T-helper 2 cell (primary cell): ENCODE data around the gene PDZRN3.

Experiments used
- DNase-seq, 5 experiments: peaks; one replicate each; pipeline versions ENCODE4 v3.0.0 to v3.0.0-alpha.2; 2012 to 2022
- total RNA-seq, 2 donors: gene quantifications; one replicate each; lab custom pipeline; 2026; lab: John Stamatoyannopoulos, UW

Gene PDZRN3
- total RNA-seq = 0 to 0.27 reads per million in 2 donors

DNA sequence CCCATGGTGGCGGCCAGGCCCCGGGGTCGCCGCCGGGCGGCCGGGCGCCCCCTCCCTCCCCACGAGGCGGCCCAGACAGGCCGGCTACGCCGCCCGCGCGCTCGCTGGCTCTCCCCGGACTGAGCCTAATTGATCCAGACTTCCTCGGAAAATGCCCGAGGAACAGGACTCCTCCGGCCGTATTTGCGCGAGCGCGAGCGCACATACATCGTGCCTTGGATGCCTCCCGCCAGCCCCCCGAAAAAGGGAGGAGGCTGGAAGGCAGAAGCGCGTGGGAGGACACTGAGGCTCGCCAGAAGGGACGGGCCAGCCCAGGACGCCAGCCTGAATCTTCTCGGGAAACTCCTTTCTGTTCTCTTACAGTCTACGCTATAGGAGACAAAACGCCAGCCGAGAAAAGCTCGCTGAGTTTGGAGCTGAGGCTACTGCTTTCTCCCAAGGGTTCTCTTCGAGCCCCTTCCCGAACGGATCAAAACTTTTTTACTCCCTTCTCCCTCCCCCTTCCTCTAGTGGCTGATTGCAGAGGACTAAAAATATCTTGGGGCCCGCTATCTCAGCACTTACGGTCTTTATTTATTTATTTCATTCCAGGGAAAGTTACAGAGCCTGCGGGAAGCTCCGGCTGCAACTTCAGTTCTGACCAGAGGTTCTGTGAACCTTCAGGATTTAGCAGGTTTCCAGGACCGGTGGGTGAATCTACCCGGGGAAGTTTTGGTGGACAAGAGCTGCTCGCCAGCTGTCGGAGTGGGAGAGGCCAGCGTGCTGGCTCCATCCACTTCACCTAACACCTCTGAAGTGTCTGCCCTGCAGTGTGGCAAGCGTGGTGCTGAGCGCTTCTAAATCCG, at the start of gene PDZRN3:
Gene PDZRN3, minus strand, starts transcription at position 121 of the 845 bp plus-strand sequence.
- no peak for DNase-seq

GRCh38 chr3:73674280-73674679, 49.5 kb upstream of the PDZRN3 start:
- DNase-seq = no peak

- no peak for DNase-seq
Observed at GRCh38 chr3:73669260-73669659, 44.5 kb upstream of the PDZRN3 start.

DNA sequence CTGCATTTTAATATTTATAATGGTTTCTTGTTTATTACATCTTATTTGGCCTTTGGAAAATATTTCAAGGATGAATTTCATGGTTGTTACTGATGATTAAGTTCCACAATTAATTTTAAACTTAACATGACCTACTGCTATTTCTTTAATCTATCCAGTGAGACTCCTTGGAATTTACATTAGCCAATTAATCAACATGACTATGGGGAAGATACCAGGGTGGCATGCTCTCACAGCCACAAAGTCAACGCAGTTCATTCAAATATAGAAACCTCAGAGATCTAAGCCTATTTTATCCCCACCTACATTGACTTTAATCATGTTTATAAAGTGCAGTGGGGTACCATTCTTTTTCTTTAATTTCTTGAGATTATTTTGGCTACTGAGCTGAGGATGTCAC, 43.6 kb upstream of the PDZRN3 start:
- no peak for DNase-seq

DNA sequence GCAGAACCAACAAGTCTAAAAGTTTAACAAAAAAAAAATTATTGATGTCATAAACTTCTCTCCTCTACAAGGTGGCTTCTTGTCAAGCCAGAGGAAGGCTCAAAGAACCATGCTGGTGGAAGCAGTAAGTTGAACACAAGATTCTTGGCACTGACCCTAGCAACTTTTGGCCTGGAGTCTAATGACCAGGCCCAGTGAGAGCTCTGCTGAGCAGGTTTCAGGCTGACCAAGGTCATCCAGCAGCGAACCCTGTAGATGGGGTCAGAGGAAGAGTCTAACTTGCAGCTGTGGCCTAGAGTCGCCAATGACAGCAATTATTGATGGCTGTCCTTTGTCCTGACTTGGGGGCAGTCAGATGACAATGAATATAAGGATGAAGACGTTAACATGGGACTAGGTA, 43.1 kb upstream of the PDZRN3 start:
- no peak for DNase-seq

- DNase-seq = no peak
Observed at GRCh38 chr3:73665286-73665685, 40.5 kb upstream of the PDZRN3 start.

DNA sequence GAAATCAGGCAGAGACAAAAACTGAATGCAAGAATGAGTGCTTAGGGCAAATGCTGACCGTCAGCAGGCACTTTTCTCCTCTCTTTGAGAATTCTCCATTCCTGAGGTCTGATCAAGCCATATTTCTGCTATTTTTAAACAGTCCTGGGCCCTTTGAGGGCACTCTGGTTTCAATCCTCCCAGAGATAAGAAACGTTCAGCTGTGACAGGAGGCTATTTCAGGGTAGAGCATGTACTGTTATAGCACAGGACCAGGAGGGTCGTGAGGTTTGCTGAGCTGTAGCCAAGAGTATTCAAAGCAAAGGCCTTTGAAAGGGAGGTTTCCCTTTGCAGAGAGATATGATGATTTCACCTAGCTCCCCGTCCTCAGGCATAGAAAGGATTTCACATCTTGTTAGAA, 39.6 kb upstream of the PDZRN3 start:
- no peak for DNase-seq

DNA sequence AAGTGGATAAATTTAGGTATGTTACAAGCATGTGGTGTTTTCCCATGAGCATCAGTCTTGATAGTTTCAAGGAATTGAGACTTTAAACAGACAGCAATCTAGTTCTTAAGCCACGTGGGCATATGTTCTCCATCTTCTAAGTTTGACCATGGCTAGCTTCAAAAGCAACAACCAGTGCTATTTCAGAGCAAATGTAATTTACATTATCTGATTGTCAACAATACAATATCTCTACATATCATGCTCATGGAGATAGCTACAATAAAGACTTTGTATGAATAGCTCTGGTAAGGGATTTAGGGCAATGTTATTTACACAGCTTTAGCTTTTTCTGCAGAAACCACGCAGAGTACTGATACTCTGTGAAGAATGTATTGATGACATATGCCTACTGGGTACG, 38.8 kb upstream of the PDZRN3 start:
- no peak for DNase-seq

- no peak for DNase-seq
Observed at GRCh38 chr3:73661265-73661664, 36.5 kb upstream of the PDZRN3 start.

GRCh38 chr3:73658227-73658626, 33.5 kb upstream of the PDZRN3 start:
- no peak for DNase-seq

GRCh38 chr3:73657186-73657585, 32.4 kb upstream of the PDZRN3 start:
- DNase-seq = no peak

GRCh38 chr3:73656241-73656890, 31.6 kb upstream of the PDZRN3 start:
- no peak for DNase-seq

DNA sequence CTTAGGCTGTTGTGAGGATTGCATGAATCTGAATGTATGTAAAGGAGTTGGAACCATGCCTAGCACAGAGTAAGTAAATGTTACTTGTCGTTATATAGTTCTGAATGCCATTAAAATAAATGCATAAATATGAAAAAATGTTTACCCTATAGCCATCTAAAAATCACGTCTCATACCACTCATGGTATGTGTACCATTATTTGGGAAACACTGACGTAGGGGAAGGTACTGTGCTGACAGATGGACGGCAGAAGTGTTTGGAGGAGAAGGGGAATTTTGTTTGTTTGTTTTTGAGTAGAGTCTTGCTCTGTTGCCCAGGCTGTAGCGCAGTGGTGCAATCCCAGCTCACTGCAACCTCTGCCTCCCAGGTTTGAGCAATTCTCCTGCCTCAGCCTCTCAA, 30.5 kb upstream of the PDZRN3 start:
- no peak for DNase-seq

DNA sequence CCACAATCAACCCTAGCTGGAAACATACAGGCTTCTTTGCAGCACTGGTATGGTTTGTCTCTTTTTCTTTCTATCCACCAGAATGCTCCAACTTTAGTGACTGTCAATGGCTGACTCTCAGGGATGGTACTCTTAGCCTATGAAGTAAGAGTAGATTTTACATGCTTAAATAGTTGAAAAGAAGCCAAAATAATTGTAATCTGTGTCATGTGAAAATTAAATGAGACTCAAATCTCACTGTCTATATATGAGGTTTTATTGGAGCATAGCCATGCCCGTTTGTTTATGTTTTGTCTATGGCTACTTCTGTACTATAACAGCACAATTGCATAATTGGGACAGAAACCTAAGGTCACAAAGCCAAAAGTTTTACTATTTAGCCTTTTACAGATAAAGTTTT, 29.1 kb upstream of the PDZRN3 start:
- DNase-seq = no peak

DNA sequence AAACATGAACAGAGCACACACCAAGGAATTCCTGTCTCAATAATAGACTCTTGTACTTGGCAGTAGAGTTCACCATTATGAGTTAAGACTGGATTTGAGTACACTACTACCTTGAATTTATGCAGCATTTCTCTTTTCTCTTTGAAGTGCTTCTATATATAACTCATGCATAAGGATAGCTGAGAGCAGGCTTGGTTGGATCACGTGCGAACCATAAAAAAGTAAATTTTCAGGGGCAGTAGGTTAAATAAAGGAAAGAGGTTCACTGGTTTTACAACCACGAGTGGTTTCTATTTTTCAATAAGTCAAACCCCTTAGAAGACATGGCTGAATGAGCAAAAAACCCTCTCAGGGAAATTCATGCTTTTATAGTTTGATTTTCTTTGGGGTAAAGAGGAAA, 28.6 kb upstream of the PDZRN3 start:
- no peak for DNase-seq

- DNase-seq = no peak
Observed at GRCh38 chr3:73652896-73653295, 28.2 kb upstream of the PDZRN3 start.

DNA sequence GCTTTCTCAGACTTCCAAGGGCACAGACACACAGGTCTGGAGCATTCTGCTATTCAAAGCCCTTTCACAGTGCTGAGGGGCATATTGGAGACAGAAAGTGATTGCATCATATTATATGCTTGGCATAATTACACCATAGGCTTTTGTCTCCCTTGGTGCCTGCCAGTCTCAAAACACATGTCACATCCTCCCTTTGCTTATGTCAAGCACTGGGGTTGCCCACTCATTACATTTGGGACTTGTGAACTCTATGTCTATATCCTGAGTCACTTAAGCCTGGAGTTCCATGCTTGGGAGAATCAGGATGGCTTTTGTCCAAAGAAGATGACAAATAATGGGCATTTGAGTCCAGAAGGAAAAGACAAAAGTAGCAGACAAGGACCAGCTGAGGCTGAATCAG, 12.3 kb upstream of the PDZRN3 start:
- DNase-seq = no peak

DNA sequence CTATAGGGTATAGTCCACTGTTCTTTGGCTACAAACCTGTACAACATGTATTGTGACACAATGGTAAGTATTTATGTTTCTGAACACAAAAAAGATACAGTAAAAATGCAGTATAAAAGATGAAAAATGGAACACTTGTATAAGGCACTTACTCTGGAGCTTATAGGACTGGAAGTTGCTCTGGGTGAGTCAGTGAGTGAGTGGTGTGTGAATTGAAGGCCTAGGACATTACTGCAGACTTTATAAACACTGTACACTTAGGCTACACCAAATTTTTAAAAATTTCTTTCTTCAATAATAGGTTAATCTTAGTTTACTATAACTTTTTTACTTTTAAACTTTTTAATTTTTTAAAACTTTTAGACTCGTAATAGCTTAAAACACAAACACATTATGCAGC, 10.5 kb upstream of the PDZRN3 start:
- DNase-seq = no peak

GRCh38 chr3:73633916-73634344, 9.2 kb upstream of the PDZRN3 start:
- no peak for DNase-seq

DNA sequence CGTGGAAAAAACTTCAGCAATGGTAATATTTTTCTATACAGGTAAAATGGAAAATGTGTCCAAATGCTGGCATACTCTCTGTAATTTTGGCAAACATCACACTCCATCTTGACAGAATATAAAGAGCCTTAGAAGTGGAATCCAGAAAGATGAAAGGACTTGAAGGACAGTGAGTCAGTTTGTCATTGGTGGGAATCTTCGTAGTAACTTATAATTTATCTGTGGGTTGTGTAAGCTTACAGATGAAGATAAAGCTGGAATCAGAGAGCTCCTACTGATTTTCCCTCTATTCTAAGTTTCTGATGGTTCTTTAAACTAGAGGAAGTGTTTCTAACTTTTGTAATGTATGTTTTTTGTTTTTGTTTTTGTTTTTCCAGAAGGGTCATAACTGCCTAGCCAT, 8.7 kb upstream of the PDZRN3 start:
- no peak for DNase-seq

DNA sequence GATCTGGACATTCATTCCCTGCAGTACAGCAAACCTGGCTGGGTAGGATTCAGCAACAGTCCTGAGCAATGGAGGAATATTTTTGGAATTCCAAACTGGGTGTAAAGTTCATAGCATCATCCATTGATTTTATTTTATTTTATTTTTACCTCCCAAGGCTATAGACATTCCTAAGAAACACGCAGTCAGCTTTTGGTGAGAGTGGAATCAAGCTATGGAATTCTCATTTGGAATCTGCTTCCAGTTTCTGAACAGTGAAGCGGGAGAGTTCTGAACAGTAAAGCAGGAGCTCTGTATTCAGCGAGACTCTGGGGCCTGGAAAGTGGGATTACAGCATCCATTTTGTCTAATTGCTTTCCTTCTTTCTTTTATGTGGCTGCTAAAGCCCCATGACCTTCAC, 1.4 kb upstream of the PDZRN3 start:
- DNase-seq = no peak

- DNase-seq = peak in 1 of 5 experiments; percentile 3
Observed at GRCh38 chr3:73624017-73624820, 522 bp downstream of the PDZRN3 start.

DNA sequence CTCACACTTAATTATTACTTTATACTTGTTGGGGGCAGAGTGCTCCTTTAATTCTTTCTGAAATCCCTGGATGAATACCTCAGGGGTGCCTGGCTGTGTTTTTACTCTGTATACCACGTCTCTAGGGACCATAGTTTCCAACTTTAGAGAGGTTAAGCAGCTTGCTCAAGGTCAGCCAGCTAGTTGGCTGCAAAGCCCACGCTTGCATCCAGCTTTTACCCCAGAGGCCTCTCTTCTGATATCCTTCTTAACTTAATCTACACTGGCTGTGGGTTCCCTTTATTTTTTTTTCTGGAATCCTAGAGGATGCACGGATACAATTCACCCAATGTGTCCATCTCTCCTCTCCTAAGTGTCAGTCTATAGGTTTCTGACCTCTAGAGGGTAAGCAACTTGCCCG, 1.4 kb downstream of the PDZRN3 start:
- DNase-seq = no peak
